Retina (tissue), 1 donor: ENCODE measurements around the gene BOC.

Experiments
- DNase-seq: peaks from one replicate; pipeline ENCODE4 v3.0.0-alpha.2; 2016

The BOC gene

DNA sequence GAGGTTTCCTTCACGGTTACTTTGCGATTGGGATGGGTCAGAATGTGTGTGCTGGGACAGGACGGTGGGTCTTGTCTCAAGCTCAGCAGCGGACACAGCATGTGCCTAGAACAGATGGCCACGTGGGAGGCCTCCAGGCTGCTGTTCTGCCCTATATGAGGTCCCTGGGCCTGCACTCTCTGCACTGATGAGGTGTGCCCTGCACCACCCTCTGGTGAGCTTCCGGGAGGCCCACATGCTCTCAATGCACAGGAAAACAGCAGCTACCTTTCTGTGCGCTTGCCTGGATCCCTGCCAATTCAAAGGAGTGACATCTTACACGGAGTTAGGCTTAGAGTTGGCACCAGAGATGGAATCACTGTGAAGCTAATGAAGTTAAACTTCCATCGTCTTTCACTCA, 59.8 kb downstream of the BOC start:
- DNase-seq = no peak

DNA sequence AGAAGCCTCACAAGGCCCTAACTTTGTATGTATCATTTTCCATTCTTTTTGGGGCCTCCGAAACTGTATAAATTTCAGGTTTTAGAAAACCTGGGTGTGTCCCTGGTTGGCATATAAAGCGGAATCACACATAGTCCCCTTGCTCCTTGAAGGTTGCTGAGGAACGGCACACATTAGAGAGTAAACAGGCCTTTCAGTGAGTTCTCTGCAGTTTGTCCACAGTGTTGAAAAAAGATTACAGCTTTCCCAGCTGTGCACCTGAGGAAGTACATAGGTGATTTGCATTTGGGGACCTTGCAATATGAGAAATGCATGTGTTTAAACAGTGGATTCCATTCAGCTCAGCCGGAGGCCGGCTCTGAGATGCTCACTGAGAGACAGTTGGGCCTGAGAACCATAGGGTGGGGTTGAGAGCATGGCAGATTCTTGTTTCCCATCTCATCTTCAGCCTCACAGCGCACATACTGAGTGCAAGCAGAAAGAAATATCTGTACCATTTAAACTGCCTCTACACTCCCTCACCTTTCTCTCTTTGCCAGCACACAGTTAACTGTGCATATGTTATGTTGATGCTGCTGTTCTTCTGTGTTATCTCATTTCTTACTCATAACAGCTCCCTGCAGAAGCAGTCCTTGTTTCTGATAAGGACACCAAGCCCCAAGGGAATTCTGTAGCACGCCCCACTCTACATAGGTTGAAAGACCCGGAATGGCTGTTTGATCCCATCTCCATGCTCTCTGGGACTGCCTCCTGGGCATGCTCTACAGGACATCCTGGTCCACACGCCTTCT, 60.4 kb downstream of the BOC start:
- DNase-seq = no peak

DNA sequence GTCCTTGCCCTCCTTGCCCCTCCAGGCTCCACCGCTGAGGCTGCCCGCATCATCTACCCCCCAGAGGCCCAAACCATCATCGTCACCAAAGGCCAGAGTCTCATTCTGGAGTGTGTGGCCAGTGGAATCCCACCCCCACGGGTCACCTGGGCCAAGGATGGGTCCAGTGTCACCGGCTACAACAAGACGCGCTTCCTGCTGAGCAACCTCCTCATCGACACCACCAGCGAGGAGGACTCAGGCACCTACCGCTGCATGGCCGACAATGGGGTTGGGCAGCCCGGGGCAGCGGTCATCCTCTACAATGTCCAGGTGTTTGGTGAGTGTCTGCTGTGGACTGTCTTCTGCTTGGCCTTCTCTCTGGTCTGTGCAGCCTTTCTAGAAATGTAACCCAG, 61.0 kb downstream of the BOC start:
- no peak for DNase-seq

DNA sequence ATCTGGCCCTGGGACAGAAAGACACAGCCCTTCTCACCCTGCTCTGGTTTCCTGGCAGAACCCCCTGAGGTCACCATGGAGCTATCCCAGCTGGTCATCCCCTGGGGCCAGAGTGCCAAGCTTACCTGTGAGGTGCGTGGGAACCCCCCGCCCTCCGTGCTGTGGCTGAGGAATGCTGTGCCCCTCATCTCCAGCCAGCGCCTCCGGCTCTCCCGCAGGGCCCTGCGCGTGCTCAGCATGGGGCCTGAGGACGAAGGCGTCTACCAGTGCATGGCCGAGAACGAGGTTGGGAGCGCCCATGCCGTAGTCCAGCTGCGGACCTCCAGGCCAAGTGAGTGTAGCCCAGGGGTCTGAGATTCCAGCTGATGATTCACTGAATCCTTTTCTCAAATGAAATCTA, 61.7 kb downstream of the BOC start:
- no peak for DNase-seq

DNA sequence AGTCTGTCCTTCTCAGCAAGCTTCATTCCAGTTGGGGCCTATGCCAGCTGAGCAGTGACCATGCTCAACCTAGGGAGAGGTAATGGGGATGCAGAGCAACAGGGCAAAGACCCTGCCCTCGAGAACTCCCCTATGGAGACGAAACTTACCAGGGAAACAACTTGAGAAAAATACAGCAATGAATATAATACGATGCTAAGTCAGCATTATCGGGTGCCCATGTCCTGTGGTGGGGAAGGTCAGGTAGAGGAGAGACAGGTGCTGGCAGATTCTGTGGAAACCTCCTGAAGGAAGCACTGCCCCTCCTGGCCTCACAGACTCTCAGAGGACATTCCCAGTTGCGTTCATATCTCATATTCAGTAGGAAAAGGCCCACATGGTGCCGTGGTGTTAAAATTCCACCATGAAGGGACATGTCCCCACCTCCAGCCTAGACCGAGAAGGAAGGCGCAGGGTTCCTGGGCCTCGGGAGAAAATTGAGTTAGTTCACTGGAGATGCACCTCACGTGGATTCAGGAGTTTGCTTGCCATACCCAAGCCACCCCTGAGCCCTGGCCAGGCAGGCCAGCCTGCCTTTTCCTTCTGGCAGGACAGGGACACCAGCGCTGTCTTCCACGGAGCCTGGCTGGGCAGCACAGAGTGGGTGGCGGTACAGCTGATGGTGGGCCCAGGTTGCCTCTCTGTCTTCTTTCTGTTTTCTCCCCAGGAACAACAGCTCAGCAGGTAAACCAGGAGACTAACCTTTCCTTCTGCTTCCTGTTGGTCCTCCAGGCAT, 62.4 kb downstream of the BOC start:
- no peak for DNase-seq

DNA sequence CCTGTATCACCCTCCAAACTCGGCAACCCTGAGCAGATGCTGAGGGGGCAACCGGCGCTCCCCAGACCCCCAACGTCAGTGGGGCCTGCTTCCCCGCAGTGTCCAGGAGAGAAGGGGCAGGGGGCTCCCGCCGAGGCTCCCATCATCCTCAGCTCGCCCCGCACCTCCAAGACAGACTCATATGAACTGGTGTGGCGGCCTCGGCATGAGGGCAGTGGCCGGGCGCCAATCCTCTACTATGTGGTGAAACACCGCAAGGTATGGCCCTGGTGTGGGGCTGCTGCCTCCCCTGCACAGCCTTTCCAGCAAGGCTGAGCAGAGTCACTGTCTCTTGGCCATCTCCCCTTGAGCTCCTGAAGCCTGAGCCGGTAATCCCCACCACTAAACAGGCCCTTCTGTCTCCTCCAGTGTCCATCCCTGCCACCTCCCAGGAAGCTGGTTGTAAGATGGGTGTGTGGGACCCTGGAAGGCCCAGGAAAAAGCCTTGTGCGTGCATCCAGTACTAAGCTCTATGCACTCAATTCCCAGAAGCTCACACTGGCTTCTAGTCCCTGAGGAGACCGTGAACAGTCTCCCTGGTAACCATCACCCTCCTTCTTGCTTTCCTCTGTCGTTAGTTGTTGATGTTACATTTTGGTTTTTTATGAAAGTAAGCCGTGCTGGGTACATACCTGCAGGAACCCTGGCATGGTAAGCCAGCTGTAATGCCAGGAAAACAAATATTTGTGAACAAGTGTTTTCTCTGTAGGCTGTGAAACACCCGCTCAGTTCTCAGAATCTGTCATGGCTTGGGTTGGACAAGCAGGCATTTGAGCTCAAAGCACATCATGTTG, 63.3 kb downstream of the BOC start:
- no peak for DNase-seq

DNA sequence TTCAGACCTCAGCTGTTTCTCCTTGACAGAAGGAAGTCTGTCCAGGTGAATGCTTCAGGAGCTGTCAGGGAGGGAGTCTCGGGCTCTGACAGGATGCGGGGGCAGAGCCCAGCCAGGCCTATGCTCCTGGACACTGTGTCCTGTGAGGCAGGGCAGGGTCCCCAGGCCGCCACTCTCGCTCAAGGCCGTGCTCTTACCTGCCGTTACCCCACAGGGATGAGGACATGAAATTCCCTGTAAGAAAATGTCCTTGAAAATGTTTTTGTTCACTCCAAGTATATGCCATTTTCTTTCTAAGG, 63.9 kb downstream of the BOC start:
- no peak for DNase-seq

DNA sequence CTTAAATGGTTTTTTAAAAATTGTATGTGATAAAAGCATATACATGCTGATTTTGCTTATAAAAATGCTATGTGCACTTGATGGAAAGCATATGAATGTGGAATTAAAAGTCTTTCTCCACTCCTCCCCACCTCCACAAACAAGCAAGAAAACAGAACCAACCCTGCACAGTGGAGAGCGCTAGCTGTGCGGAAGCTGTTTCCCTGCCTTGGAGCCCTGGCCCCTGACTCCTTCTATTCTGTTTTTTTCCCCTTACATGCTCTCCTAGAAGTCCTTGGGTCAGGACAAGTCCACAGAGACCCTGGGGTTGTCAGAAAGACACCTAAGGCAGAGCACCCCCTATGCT, 64.2 kb downstream of the BOC start:
- no peak for DNase-seq

DNA sequence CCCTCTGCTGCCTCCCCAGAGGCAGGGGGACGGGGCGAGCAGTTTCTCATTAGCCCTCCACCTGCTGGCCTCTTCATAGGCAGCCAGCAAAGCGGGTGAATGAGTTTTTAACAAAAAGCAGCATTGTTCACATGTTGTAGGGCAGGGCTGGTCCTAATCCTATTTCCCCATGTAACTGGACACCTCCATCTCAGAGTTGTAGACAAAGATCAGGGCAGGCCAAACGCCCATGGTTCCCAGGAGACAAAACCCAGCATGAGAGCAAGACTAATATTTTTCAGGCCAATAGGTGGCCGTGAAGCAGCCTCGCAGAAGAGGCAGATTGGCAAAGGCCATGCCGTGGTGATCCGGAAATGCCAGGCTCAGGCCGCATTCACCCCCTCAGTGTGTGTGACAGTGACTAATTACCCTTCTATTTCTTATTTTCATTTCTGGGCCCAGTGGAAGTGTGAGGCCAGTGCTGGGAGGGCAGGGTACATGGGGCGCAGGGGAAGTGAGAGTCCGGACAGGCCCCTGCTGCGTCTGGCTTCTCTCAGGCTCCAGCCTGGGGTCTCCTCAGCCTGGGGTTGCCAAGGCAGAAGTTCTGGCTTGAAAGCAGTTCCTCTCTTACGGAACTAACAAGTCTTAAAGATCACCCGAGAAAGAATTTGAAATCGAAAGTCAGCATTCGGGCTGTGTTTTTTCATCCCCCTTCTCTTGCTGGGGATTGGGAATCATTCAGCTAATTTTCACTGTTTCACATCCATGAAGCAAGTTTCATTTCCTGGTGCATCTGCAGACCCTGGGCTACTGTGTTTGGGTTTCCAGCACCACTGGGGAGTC, 64.8 kb downstream of the BOC start:
- DNase-seq = peak; percentile 76

DNA sequence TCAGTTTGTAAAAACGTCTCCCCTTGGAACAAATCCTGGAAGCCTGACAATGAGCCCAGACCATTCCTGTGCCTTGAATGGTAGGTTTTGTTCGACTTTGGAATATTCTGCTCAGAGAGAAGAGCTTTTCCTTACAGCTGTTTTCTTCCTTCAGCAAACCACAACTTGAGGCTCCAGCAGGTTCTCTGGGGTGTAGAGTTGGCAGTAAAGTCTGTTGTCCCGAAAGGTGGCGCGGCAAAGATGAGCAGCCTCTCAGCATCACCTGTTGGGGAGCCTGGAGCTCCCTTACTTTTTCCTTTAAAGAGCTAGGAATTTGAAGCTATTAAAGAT, 65.4 kb downstream of the BOC start:
- DNase-seq = no peak

DNA sequence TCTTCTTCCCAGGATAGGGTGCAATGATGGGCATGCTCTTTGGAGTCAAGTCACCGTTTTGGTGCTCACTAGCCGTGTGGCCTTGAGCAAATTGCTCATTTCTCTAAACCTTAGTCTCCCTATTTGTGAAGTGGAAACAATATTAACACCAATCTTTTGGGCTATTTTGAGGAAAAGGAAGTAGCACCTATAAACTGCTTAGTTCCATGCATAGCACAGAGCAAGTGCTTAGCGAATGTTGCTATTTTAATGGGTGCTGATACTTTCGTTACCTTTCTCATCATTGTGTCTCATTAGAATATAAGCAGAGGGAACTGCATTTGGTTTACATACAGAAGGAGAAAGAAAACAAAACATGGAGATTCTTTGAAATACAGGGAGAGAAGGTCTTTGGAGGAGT, 66.1 kb downstream of the BOC start:
- DNase-seq = no peak

DNA sequence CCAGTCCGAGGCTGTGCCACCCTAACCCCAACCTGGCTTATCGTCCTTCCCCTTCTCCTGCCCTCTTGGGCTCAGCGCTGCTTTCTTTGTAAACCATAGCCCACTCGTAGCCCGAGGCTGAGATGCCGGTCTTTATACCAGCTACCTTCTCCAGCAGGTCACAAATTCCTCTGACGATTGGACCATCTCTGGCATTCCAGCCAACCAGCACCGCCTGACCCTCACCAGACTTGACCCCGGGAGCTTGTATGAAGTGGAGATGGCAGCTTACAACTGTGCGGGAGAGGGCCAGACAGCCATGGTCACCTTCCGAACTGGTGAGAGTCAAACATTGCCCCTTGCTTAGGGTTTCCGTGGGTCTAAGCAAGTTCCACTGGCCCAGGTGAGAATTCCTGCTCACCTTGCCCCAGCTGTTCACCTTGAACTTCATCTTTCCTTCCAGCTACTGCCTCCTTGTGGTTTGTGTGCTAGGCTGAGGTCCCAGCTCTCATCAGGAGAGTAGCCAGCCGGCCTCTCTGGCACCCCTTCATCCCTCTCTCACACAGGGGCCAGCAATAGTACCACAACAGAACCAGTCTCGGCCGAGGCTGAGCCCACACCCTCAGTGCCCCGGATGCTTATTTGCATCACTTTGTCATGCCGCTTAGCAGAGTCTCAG, 66.7 kb downstream of the BOC start:
- no peak for DNase-seq

DNA sequence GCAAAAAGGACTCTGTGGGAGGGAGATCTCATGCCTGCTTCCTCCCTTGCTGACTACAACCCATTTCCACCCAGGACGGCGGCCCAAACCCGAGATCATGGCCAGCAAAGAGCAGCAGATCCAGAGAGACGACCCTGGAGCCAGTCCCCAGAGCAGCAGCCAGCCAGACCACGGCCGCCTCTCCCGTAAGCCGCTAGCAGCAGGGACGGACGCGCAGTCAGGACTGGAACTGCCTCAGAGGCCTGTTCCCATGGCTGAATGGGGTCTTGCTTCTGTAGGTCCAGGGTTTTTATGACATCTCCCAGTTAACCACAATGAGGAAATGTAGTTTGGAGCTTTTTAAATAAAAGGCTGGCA, 67.2 kb downstream of the BOC start:
- no peak for DNase-seq

DNA sequence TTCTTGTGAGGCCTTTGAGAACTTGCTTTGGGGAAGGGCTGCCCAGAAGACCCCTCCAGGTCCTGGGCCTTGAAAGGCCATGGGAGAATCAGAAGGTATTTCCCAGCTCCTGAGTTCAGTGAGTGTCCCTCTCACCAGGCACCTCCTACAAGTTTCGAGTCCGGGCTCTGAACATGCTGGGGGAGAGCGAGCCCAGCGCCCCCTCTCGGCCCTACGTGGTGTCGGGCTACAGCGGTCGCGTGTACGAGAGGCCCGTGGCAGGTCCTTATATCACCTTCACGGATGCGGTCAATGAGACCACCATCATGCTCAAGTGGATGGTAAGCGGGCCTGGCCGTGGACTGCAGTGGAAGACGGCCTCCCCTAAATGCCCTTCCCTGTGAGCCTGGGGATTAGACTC, 68.3 kb downstream of the BOC start:
- DNase-seq = no peak

DNA sequence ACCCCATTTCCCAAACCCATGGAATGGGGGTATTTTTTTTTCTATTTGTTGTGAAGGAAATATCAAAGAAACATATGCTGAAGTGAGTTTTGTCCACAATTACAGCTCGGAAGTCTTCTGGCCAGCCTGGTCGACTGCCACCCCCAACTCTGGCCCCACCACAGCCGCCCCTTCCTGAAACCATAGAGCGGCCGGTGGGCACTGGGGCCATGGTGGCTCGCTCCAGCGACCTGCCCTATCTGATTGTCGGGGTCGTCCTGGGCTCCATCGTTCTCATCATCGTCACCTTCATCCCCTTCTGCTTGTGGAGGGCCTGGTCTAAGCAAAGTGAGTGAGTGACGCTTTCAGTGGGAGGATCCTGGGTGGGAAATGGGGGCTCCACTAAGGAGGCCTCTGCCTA, 71.9 kb downstream of the BOC start:
- no peak for DNase-seq

DNA sequence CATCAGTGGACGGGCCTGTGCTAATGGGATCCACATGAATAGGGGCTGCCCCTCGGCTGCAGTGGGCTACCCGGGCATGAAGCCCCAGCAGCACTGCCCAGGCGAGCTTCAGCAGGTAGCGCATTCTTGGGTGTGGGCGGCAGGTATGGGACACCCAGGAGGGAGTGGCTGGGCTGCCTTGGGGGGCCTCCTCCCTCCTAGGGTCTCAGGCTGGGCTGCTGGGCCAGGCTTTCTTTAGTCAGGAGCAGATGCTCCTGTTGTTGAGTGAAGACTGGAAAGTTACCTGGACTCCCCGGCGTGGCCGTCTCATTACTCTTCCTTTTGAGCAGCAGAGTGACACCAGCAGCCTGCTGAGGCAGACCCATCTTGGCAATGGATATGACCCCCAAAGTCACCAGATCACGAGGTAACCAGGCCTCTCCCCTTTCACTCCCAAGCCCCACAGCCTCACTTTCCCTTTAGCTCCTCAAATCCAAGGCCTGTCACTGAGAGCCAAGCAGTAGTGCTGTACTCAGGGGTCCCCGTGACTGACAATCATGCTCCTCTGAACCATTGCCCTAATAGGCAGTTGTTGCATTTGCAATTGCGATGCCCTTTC, 73.2 kb downstream of the BOC start:
- DNase-seq = no peak

DNA sequence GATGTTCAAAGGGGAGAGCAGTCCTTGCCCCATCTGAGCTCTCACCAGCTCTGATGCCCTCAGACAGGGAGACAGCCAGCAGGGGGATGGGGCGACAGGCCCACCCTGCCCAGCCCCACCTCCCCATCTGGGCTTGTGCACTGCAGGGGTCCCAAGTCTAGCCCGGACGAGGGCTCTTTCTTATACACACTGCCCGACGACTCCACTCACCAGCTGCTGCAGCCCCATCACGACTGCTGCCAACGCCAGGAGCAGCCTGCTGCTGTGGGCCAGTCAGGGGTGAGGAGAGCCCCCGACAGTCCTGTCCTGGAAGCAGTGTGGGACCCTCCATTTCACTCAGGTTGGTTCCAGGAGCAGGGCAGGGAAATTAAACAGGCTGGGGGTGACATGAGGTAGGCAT, 73.9 kb downstream of the BOC start:
- no peak for DNase-seq

DNA sequence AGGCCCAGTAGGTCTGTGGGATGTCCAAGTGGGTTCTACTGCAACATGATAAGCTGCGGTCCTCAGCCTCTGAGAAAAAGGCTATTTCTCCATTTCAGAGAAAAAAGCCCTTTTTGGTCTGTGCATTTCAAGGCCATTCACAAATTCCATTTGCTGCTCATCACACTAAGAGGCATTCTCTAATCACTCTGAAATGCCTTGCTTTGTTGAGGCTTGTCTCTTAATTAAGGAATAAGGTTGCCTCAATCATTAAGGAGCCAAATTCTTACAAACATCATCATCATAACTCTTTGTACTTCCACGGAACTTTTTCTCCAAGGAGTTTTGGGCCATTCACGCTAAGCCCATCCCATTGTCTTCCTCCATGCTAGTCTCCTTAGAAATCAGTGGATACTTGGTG, 74.4 kb downstream of the BOC start:
- DNase-seq = no peak

DNA sequence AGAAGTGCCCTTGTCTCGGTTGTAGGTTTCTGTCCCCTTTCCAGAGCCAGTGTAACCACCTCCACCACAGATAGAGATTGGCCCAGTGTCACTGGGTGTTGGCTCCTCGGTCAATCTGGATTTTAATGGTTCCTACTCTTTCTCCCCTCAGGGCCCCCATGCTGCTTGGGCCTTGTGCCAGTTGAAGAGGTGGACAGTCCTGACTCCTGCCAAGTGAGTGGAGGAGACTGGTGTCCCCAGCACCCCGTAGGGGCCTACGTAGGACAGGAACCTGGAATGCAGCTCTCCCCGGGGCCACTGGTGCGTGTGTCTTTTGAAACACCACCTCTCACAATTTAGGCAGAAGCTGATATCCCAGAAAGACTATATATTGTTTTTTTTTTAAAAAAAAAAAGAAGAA, 75.2 kb downstream of the BOC start:
- DNase-seq = no peak

DNA sequence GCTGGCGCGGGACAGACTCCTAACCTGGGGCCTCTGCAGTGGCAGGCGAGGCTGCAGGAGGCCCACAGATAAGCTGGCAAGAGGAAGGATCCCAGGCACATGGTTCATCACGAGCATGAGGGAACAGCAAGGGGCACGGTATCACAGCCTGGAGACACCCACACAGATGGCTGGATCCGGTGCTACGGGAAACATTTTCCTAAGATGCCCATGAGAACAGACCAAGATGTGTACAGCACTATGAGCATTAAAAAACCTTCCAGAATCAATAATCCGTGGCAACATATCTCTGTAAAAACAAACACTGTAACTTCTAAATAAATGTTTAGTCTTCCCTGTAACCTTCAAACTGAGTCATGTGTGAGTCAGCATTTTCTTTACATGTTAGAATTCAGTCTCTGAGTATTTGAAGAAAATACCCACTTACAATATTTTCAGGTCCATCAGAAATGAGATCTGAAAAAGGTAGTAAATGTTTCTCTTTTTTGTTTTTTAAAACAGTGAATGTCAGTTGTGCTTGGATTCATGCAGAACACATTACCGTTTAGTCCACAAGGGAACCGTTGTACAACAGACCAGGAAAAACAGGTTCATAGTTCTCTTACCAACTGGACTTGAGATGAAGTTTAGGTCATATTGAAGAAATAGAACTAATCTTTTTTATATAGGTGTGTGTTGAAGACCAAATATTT, 75.9 kb downstream of the BOC start:
- no peak for DNase-seq

DNA sequence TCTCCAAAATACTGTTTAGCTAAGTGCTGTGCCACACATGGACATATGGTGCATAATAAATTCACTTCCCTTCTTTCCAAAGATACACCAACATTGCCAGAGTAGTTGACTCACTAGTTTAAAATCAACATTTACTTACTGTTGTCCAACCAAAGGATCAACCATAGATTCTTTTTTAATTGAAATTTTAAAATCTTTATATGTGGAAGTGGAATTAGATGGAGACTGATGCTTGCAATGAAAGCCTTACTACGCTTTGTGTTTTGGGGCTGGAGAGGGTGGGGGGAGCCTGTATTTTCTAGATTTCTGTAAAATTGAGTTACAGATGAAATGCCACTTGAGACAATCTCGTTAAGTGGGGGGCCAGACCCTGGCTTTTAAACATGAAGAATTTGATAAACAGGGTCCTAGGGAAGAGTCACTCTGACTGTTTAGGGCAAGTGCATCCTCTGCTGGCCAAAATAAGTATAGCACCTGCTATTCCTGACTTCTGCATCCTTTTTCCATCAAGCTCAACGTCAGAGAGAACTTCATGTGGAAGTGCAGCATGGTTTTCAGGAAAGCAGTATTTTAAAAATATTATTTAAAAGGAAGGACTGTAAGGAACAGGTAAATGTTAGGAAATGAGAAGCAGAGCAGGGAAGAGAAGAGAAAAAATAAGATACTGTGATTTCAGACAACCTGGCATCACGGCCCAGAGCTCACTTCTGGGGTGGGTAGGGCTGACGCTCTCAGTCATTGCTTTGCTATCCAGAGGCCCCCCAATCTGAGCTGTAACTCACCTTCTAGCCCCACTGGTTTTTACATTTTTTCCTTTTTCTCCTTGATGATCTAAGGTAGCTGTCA, 76.7 kb downstream of the BOC start:
- DNase-seq = peak; percentile 80
